Endodermal cell (in vitro differentiated cells): ENCODE results near the gene HIPK1. TPM values are rescaled to one million over a fixed set of nuclear protein-coding genes. Genes with fewer than 3 reads are reported as not detected.
"Not testable (repeated sequence)": the region's sequence is repeated elsewhere in the genome, so short reads cannot be mapped to it uniquely, and the experiment has no call there.

ENCODE experiments used
- DNase-seq: peaks from one replicate; pipeline ENCODE4 v3.0.0-alpha.2; 2017
- H3K27ac ChIP-seq: 2 replicates; pipeline ENCODE4 v1.5.1; 2013; ENCODE audit warnings: mild to moderate bottlenecking, low read depth, low read length, moderate library complexity
- H3K27me3 ChIP-seq: 2 replicates; pipeline ENCODE4 v1.6.1; 2013; ENCODE audit warnings: mild to moderate bottlenecking, low read length, moderate library complexity; ENCODE audit not compliant: insufficient read depth, control insufficient read depth, poor library complexity, severe bottlenecking
- H3K36me3 ChIP-seq: 2 replicates; pipeline ENCODE4 v1.7.0; 2013; ENCODE audit warnings: mild to moderate bottlenecking, low read length, moderate library complexity; ENCODE audit not compliant: control insufficient read depth, insufficient read depth
- H3K4me1 ChIP-seq: one replicate; pipeline ENCODE4 v1.7.0; 2013; ENCODE audit warnings: low read length; ENCODE audit not compliant: control insufficient read depth, insufficient read depth
- H3K4me3 ChIP-seq: 2 replicates; pipeline ENCODE4 v1.5.1; 2013; ENCODE audit warnings: mild to moderate bottlenecking, low read length, moderate library complexity
- H3K9ac ChIP-seq: 2 replicates; pipeline ENCODE4 v1.6.1; 2013; ENCODE audit warnings: mild to moderate bottlenecking, low read length, moderate library complexity; ENCODE audit not compliant: poor library complexity, severe bottlenecking; ENCODE audit errors: extremely low read depth
- H3K9me3 ChIP-seq: 2 replicates; pipeline ENCODE4 v1.6.1; 2013; ENCODE audit warnings: mild to moderate bottlenecking, low read length, moderate library complexity; ENCODE audit not compliant: control insufficient read depth
- H3K27ac Mint-ChIP-seq: 2 replicates; pipeline ENCODE4 v1.8.0; 2020; ENCODE audit warnings: mixed read lengths
- H3K27me3 Mint-ChIP-seq: 2 replicates; pipeline ENCODE4 v1.8.0; 2021; ENCODE audit warnings: mild to moderate bottlenecking, mixed read lengths; ENCODE audit not compliant: insufficient read depth
- H3K36me3 Mint-ChIP-seq: 2 replicates; pipeline ENCODE4 v1.8.0; 2020; ENCODE audit warnings: low read depth, mixed read lengths
- H3K4me1 Mint-ChIP-seq: 2 replicates; pipeline ENCODE4 v1.8.0; 2020; ENCODE audit warnings: mixed read lengths
- H3K4me3 Mint-ChIP-seq: 2 replicates; pipeline ENCODE4 v1.8.0; 2020; ENCODE audit warnings: mild to moderate bottlenecking, moderate library complexity, mixed read lengths
- H3K9me3 Mint-ChIP-seq: 2 replicates; pipeline ENCODE4 v1.8.0; 2020; ENCODE audit warnings: mild to moderate bottlenecking, mixed read lengths
- CTCF ChIP-seq: fragments of 200-600 bp; sonication (generic); conservative IDR thresholded peaks from 2 replicates; pipeline ENCODE4 v1.5.0; 2021; ENCODE audit warnings: antibody characterized with exemption, mild to moderate bottlenecking
- WGBS, 2 experiments: methylation state at CpG; one replicate each; pipeline versions ENCODE4 v1.1.5 to v1.1.7; 2013; ENCODE audit warnings: missing lambda C conversion rate in 2 of 2, mixed read lengths in 1 of 2; ENCODE audit not compliant: insufficient coverage in 1 of 2, insufficient read length in 1 of 2; 5-methylcytosine and 5-hydroxymethylcytosine counted together
- total RNA-seq, 2 donors: library from RNA; stranded (reverse); fragmentation: NEBNext Ultra II Directional in 1 of 2; extraction: Animal tissue kit (Norgen Biotek cat#: 25700) in 1 of 2; gene quantifications; 2 replicates in 1 of 2; 3 replicates in 1 of 2; pipeline ENCODE4 v1.2.1, GENCODE V29; 2021

The HIPK1 gene
- total RNA-seq, 2 donors from 2014 or later: 71.4 to 79.2 TPM

- Mint-ChIP-seq H3K36me3 (no peaks in the 10 kb centered on the region), H3K27me3 (peaks cover 71% of the 10 kb centered on the region), H3K4me3 (no peak overlapping the region), H3K27ac (no peak overlapping the region), H3K4me1 (peaks cover 33% of the 10 kb centered on the region), H3K9me3 (peaks cover 17% of the 10 kb centered on the region)
- no peaks in the 10 kb centered on the region for H3K36me3 ChIP-seq
- WGBS, 2 experiments: 87% methylated on average over 5 of the region's 5 CpGs; no CpG with 5 or more reads in 1 of the 2 experiments
- H3K9ac ChIP-seq: no peak overlapping the region
- H3K4me3 ChIP-seq: no peak overlapping the region
- peaks cover 71% of the 10 kb centered on the region for H3K27me3 ChIP-seq
- peaks cover 7% of the 10 kb centered on the region for H3K4me1 ChIP-seq
- H3K27ac ChIP-seq: no peak overlapping the region
- DNase-seq: no peak
- H3K9me3 ChIP-seq: peaks cover 20% of the 10 kb centered on the region
- TF ChIP-seq CTCF: no peak
These were observed 74.3 kb downstream of the HIPK1 start for GRCh38 chr1:114003431-114003830.

- H3K4me3 Mint-ChIP-seq: not testable (repeated sequence)
- peaks cover 17% of the 10 kb centered on the region for H3K9me3 Mint-ChIP-seq
These were observed 77.7 kb downstream of the HIPK1 start for GRCh38 chr1:114006825-114007224.

GRCh38 chr1:114008480-114008941 lies 79.4 kb downstream of the HIPK1 start:
- WGBS, 2 experiments: 59 to 60% methylated on average over 2 of the region's 2 CpGs
- Mint-ChIP-seq H3K4me3 (no peak overlapping the region), H3K27ac (no peak overlapping the region), H3K27me3 (peaks cover 58% of the 10 kb centered on the region), H3K9me3 (peaks cover 17% of the 10 kb centered on the region), H3K36me3 (no peaks in the 10 kb centered on the region), H3K4me1 (peaks cover 1% of the 10 kb centered on the region)
- Histone ChIP-seq H3K36me3 (no peaks in the 10 kb centered on the region), H3K9me3 (peaks cover 20% of the 10 kb centered on the region), H3K4me3 (no peak overlapping the region), H3K4me1 (no peaks in the 10 kb centered on the region), H3K27ac (no peak overlapping the region), H3K27me3 (peaks cover 67% of the 10 kb centered on the region), H3K9ac (no peak overlapping the region)
- TF ChIP-seq CTCF: no peak
- DNase-seq: no peak

More at GRCh38 chr1:114006825-114007224, 77.7 kb downstream of the HIPK1 start:
- H3K36me3 ChIP-seq, H3K36me3 Mint-ChIP-seq, H3K4me1 ChIP-seq, H3K27ac ChIP-seq, H3K4me3 ChIP-seq, H3K27ac Mint-ChIP-seq, DNase-seq, H3K9ac ChIP-seq: not testable (repeated sequence)
- peaks cover 75% of the 10 kb centered on the region for H3K27me3 ChIP-seq
- H3K4me1 Mint-ChIP-seq: peaks cover 15% of the 10 kb centered on the region
- 100% methylated on average over 1 to 4 of the region's 4 CpGs for WGBS, 2 experiments
- peaks cover 20% of the 10 kb centered on the region for H3K9me3 ChIP-seq
- peaks cover 64% of the 10 kb centered on the region for H3K27me3 Mint-ChIP-seq

GRCh38 chr1:114008993-114009392 lies 79.9 kb downstream of the HIPK1 start:
- no peak overlapping the region for H3K27ac ChIP-seq
- DNase-seq: no peak
- no peak overlapping the region for H3K27ac Mint-ChIP-seq
- peaks cover 62% of the 10 kb centered on the region for H3K27me3 ChIP-seq
- H3K9me3 Mint-ChIP-seq: peaks cover 17% of the 10 kb centered on the region
- no peaks in the 10 kb centered on the region for H3K4me1 Mint-ChIP-seq
- no peaks in the 10 kb centered on the region for H3K36me3 Mint-ChIP-seq
- H3K9ac ChIP-seq: no peak overlapping the region
- no peaks in the 10 kb centered on the region for H3K4me1 ChIP-seq
- no peak overlapping the region for H3K4me3 ChIP-seq
- H3K4me3 Mint-ChIP-seq: no peak overlapping the region
- H3K9me3 ChIP-seq: peaks cover 18% of the 10 kb centered on the region
- TF ChIP-seq CTCF: no peak
- H3K27me3 Mint-ChIP-seq: peaks cover 53% of the 10 kb centered on the region
- H3K36me3 ChIP-seq: no peaks in the 10 kb centered on the region
